Dermis blood vessel endothelial cell (primary cell): ENCODE results near the gene PPP2R1B. TPM values are rescaled to one million over a fixed set of nuclear protein-coding genes. Genes with fewer than 3 reads are reported as not detected.
"Not testable (repeated sequence)": the region's sequence is repeated elsewhere in the genome, so short reads cannot be mapped to it uniquely, and the experiment has no call there.

Experiments
- DNase-seq: peaks from one replicate; pipeline ENCODE4 v3.0.0; 2010
- total RNA-seq: library from RNA; depleted of rRNA; stranded (reverse); fragments of >200 nt; gene quantifications from 2 replicates; pipeline ENCODE4 v1.2.3, GENCODE V29; 2014

PPP2R1B gene
- total RNA-seq, 1 donor from 2014 or later: 72.7 TPM

- no peak for DNase-seq
Measured at GRCh38 chr11:111724615-111725129, 41.5 kb downstream of the PPP2R1B start.

GRCh38 chr11:111723595-111723994, 42.6 kb downstream of the PPP2R1B start:
- DNase-seq: no peak

GRCh38 chr11:111722501-111722900, 43.7 kb downstream of the PPP2R1B start:
- no peak for DNase-seq

- DNase-seq: no peak
Measured at GRCh38 chr11:111720801-111721494, 45.2 kb downstream of the PPP2R1B start.

GRCh38 chr11:111719379-111719778, 46.8 kb downstream of the PPP2R1B start:
- peak; percentile 42 for DNase-seq

GRCh38 chr11:111718859-111719258, 47.3 kb downstream of the PPP2R1B start:
- peak; percentile 47 for DNase-seq

GRCh38 chr11:111718436-111718835, 47.8 kb downstream of the PPP2R1B start:
- peak; percentile 88 for DNase-seq

GRCh38 chr11:111717660-111718059, 48.5 kb downstream of the PPP2R1B start:
- DNase-seq: not testable (repeated sequence)

- no peak for DNase-seq
Measured at GRCh38 chr11:111715142-111715816, 50.9 kb downstream of the PPP2R1B start.

GRCh38 chr11:111714522-111714921, 51.7 kb downstream of the PPP2R1B start:
- DNase-seq: no peak

GRCh38 chr11:111707691-111708067, 58.5 kb downstream of the PPP2R1B start:
- DNase-seq: no peak

- peak; percentile 97 for DNase-seq
Measured at GRCh38 chr11:111707039-111707690, 59.0 kb downstream of the PPP2R1B start.

- no peak for DNase-seq
Measured at GRCh38 chr11:111703576-111703975, 62.6 kb downstream of the PPP2R1B start.

- no peak for DNase-seq
Measured at GRCh38 chr11:111702623-111703022, 63.6 kb downstream of the PPP2R1B start.

- no peak for DNase-seq
Measured at GRCh38 chr11:111700162-111700561, 66.0 kb downstream of the PPP2R1B start.

- no peak for DNase-seq
Measured at GRCh38 chr11:111699579-111700156, 66.5 kb downstream of the PPP2R1B start.

GRCh38 chr11:111698852-111699559, 67.2 kb downstream of the PPP2R1B start:
- DNase-seq: no peak

GRCh38 chr11:111697933-111698371, 68.2 kb downstream of the PPP2R1B start:
- DNase-seq: no peak

GRCh38 chr11:111696556-111696955, 69.6 kb downstream of the PPP2R1B start:
- no peak for DNase-seq

GRCh38 chr11:111694851-111695250, 71.3 kb downstream of the PPP2R1B start:
- no peak for DNase-seq

- DNase-seq: no peak
Measured at GRCh38 chr11:111693224-111693937, 72.8 kb downstream of the PPP2R1B start.

- no peak for DNase-seq
Measured at GRCh38 chr11:111691741-111692140, 74.4 kb downstream of the PPP2R1B start.
